ENCODE results near the gene PRKN. TPM values are rescaled to one million over a fixed set of nuclear protein-coding genes. Genes with fewer than 3 reads are reported as not detected.

The PRKN gene
- total and polyA plus RNA-seq, 2 donors (not counting 3 experiments of a cell fraction or from before 2014, with no cell fraction given): 0.06 TPM; not detected in 1

GRCh38 chr6:161840380-161840779 is 887.2 kb downstream of the PRKN start:
- H3K27me3 ChIP-seq (ENCODE audit: control insufficient read depth in 2 of 2, insufficient read depth in 2 of 2, low read length in 2 of 2): no peaks in the 10 kb centered on the region
- no peak overlapping the region for H3K4me3 ChIP-seq (replicated peaks in 1 of 3; ENCODE audit: insufficient read depth in 1 of 3, low read depth in 1 of 3, low read length in 3 of 3)
- FAIRE-seq: no peak
- no peaks in the 10 kb centered on the region for H3K4me1 ChIP-seq (ENCODE audit: control insufficient read depth, extremely low read depth, insufficient read depth, low read length)
- no peaks in the 10 kb centered on the region for H4K20me1 ChIP-seq (replicated peaks; ENCODE audit: control insufficient read depth, extremely low read depth, insufficient read depth, low read length)
- H3K27ac ChIP-seq (ENCODE audit: insufficient read depth, low read depth, low read length): no peak overlapping the region
- H2AFZ ChIP-seq (ENCODE audit: low read depth, low read length): no peak overlapping the region
- POLR2A ChIA-PET: no interaction called here
- no peak for TF ChIP-seq EZH2 (IDR thresholded peaks at IDR 0.05; ENCODE audit: borderline replicate concordance, low read depth, low read length, severe bottlenecking)
- DNase-seq (ENCODE audit: low read depth, low spot score): no peak
- no peak overlapping the region for H3K4me2 ChIP-seq (ENCODE audit: insufficient read depth, low read length)
- dilution Hi-C loops (cut with MboI; ENCODE audit: extremely low pct_ligation_motif_present, low sequenced_read_pairs): no loop called here
- no peaks in the 10 kb centered on the region for H3K79me2 ChIP-seq (ENCODE audit: control insufficient read depth, insufficient read depth, low read length)
- CTCF ChIA-PET: no interaction called here
- intact Hi-C loops (cut with micrococcal nuclease): no loop called here
- H3K9me1 ChIP-seq (replicated peaks; ENCODE audit: control insufficient read depth, extremely low read depth, insufficient read depth, low read length): no peaks in the 10 kb centered on the region
- H3K9ac ChIP-seq (replicated peaks; ENCODE audit: extremely low read depth, insufficient read depth, low read length): no peak overlapping the region
- H3K9me3 ChIP-seq (replicated peaks; ENCODE audit: control insufficient read depth, insufficient read depth, low read length): no peaks in the 10 kb centered on the region
- BruUV-seq (replicated peaks): no TSS peak
- H3K36me3 ChIP-seq (ENCODE audit: control insufficient read depth in 2 of 2, extremely low read depth in 1 of 2, insufficient read depth in 2 of 2, low read length in 2 of 2): no peaks in the 10 kb centered on the region

- BruUV-seq (replicated peaks): no TSS peak
- no peak for DNase-seq (ENCODE audit: low read depth, low spot score)
- dilution Hi-C loops (cut with MboI; ENCODE audit: extremely low pct_ligation_motif_present, low sequenced_read_pairs) (no loop called here), intact Hi-C loops (cut with micrococcal nuclease) (no loop called here)
- no peak overlapping the region for H3K27ac ChIP-seq (ENCODE audit: insufficient read depth, low read depth, low read length)
- no peaks in the 10 kb centered on the region for H3K27me3 ChIP-seq (ENCODE audit: control insufficient read depth in 2 of 2, insufficient read depth in 2 of 2, low read length in 2 of 2)
- FAIRE-seq: no peak
- ChIA-PET POLR2A (no interaction called here), CTCF (no interaction called here)
- H4K20me1 ChIP-seq (replicated peaks; ENCODE audit: control insufficient read depth, extremely low read depth, insufficient read depth, low read length): no peaks in the 10 kb centered on the region
- H3K9me3 ChIP-seq (replicated peaks; ENCODE audit: control insufficient read depth, insufficient read depth, low read length): no peaks in the 10 kb centered on the region
- H3K36me3 ChIP-seq (ENCODE audit: control insufficient read depth in 2 of 2, extremely low read depth in 1 of 2, insufficient read depth in 2 of 2, low read length in 2 of 2): no peaks in the 10 kb centered on the region
- H3K4me2 ChIP-seq (ENCODE audit: insufficient read depth, low read length): no peak overlapping the region
- TF ChIP-seq, protein P1, sequence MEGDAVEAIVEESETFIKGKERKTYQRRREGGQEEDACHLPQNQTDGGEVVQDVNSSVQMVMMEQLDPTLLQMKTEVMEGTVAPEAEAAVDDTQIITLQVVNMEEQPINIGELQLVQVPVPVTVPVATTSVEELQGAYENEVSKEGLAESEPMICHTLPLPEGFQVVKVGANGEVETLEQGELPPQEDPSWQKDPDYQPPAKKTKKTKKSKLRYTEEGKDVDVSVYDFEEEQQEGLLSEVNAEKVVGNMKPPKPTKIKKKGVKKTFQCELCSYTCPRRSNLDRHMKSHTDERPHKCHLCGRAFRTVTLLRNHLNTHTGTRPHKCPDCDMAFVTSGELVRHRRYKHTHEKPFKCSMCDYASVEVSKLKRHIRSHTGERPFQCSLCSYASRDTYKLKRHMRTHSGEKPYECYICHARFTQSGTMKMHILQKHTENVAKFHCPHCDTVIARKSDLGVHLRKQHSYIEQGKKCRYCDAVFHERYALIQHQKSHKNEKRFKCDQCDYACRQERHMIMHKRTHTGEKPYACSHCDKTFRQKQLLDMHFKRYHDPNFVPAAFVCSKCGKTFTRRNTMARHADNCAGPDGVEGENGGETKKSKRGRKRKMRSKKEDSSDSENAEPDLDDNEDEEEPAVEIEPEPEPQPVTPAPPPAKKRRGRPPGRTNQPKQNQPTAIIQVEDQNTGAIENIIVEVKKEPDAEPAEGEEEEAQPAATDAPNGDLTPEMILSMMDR (IDR thresholded peaks at IDR 0.05; ENCODE audit: extremely low read depth in 1 of 2, insufficient read depth in 1 of 2, low read depth in 1 of 2, low read length in 2 of 2): no peak
- TF ChIP-seq FOS (IDR thresholded peaks at IDR 0.05; ENCODE audit: borderline replicate concordance, insufficient read depth, low read length) (no peak), MYC (IDR thresholded peaks at IDR 0.05; ENCODE audit: low read depth, low read length) (no peak), POLR2A (IDR thresholded peaks at IDR 0.05; ENCODE audit: low read depth, low read length) (no peak), EZH2 (IDR thresholded peaks at IDR 0.05; ENCODE audit: borderline replicate concordance, low read depth, low read length, severe bottlenecking) (no peak), JUN (IDR thresholded peaks at IDR 0.05; ENCODE audit: borderline replicate concordance, insufficient read depth, insufficient read length, low read depth) (no peak), GATA2 (IDR thresholded peaks at IDR 0.05; ENCODE audit: insufficient read depth, insufficient read length, low read depth, low read length) (no peak), POLR2AphosphoS5 (IDR thresholded peaks at IDR 0.05; ENCODE audit: insufficient read depth, low read depth, low read length) (no peak)
- TF ChIP-seq, protein P2, sequence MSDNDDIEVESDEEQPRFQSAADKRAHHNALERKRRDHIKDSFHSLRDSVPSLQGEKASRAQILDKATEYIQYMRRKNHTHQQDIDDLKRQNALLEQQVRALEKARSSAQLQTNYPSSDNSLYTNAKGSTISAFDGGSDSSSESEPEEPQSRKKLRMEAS (IDR thresholded peaks at IDR 0.05; ENCODE audit: insufficient read depth, insufficient read length): no peak
- no peak overlapping the region for H2AFZ ChIP-seq (ENCODE audit: low read depth, low read length)
- H3K4me1 ChIP-seq (ENCODE audit: control insufficient read depth, extremely low read depth, insufficient read depth, low read length): no peaks in the 10 kb centered on the region
- no peaks in the 10 kb centered on the region for H3K79me2 ChIP-seq (ENCODE audit: control insufficient read depth, insufficient read depth, low read length)
- H3K9me1 ChIP-seq (replicated peaks; ENCODE audit: control insufficient read depth, extremely low read depth, insufficient read depth, low read length): no peaks in the 10 kb centered on the region
- no peak overlapping the region for H3K9ac ChIP-seq (replicated peaks; ENCODE audit: extremely low read depth, insufficient read depth, low read length)
- no peak overlapping the region for H3K4me3 ChIP-seq (replicated peaks in 1 of 3; ENCODE audit: insufficient read depth in 1 of 3, low read depth in 1 of 3, low read length in 3 of 3)
These were observed 889.1 kb downstream of the PRKN start for GRCh38 chr6:161838306-161839035.

Data from endothelial cell of umbilical vein (primary cell).